Endothelial cell of umbilical vein (primary cell): ENCODE data around the gene ESRRB. TPM values are rescaled to one million over a fixed set of nuclear protein-coding genes. Genes with fewer than 3 reads are reported as not detected.

Experiments used
- BruUV-seq: library from RNA; stranded (reverse); fragments of 400-500 nt; replicated peaks from 2 replicates; lab custom pipeline; 2021; lab: Mats Ljungman, UMichigan
- CTCF ChIA-PET: fragments of 300-600, 350-600 bp; sonication (Branson Sonifier 250); formaldehyde crosslinking; loops from one replicate; lab custom pipeline; 2021; ENCODE audit warnings: antibody characterized with exemption, inconsistent platforms; lab: Charles Lee
- POLR2A ChIA-PET: fragments of 300-600, 350-600 bp; sonication (Branson Sonifier 250); formaldehyde crosslinking; loops from one replicate; lab custom pipeline; 2021; ENCODE audit warnings: antibody characterized with exemption, inconsistent platforms; lab: Charles Lee
- DNase-seq: peaks from one replicate; pipeline ENCODE4 v3.0.0-alpha.2; 2011; ENCODE audit warnings: low read depth, low spot score
- FAIRE-seq: peaks from 2 replicates; lab custom pipeline; 2011; peaks lifted over from hg19 to GRCh38; lab: Jason Lieb, UNC
- H2AFZ ChIP-seq: 2 replicates; pipeline ENCODE4 v1.6.0; 2012; ENCODE audit warnings: low read depth, low read length, control low read depth, inconsistent platforms
- H3K27ac ChIP-seq: 2 replicates; pipeline ENCODE4 v1.5.1; 2011; ENCODE audit warnings: low read depth, mild to moderate bottlenecking, control low read depth, low read length, moderate library complexity; ENCODE audit not compliant: insufficient read depth
- H3K27me3 ChIP-seq, 2 experiments: 2 replicates each; pipeline versions ENCODE4 v1.6.0 to v1.6.1; 2011; ENCODE audit warnings: low read length in 2 of 2, mixed read lengths in 1 of 2; ENCODE audit not compliant: control insufficient read depth in 2 of 2, insufficient read depth in 2 of 2
- H3K36me3 ChIP-seq, 2 experiments: 2 replicates in 1 of 2; 3 replicates in 1 of 2; pipeline ENCODE4 v1.5.1; 2011; ENCODE audit warnings: low read length in 2 of 2, mild to moderate bottlenecking in 1 of 2, moderate library complexity in 1 of 2; ENCODE audit not compliant: control insufficient read depth in 2 of 2, insufficient read depth in 2 of 2; ENCODE audit errors: extremely low read depth in 1 of 2
- H3K4me1 ChIP-seq: 3 replicates; pipeline ENCODE4 v1.5.1; 2011; ENCODE audit warnings: mild to moderate bottlenecking, low read length; ENCODE audit not compliant: control insufficient read depth, insufficient read depth; ENCODE audit errors: extremely low read depth
- H3K4me2 ChIP-seq: 2 replicates; pipeline ENCODE4 v1.6.1; 2011; ENCODE audit warnings: low read length, control low read depth, mixed read lengths; ENCODE audit not compliant: insufficient read depth
- H3K4me3 ChIP-seq, 3 experiments: fragments of 200-600 bp in 1 of 3; sonication (generic), shearing (Covaris generic) in 1 of 3; replicated peaks in 1 of 3; 2 replicates each; pipeline ENCODE4 v1.5.1; 2011 to 2016; ENCODE audit warnings: control low read depth in 3 of 3, low read length in 3 of 3, mild to moderate bottlenecking in 2 of 3, inconsistent platforms in 1 of 3, low read depth in 1 of 3, moderate library complexity in 1 of 3; ENCODE audit not compliant: insufficient read depth in 1 of 3
- H3K79me2 ChIP-seq: 2 replicates; pipeline ENCODE4 v1.6.0; 2012; ENCODE audit warnings: low read length, inconsistent platforms; ENCODE audit not compliant: control insufficient read depth, insufficient read depth
- H3K9ac ChIP-seq: replicated peaks from 2 replicates; pipeline ENCODE3; 2011; ENCODE audit warnings: low read length, control low read depth; ENCODE audit not compliant: insufficient read depth; ENCODE audit errors: extremely low read depth
- H3K9me1 ChIP-seq: replicated peaks from 3 replicates; pipeline ENCODE4 v1.6.0; 2011; ENCODE audit warnings: mild to moderate bottlenecking, low read length; ENCODE audit not compliant: control insufficient read depth, insufficient read depth; ENCODE audit errors: extremely low read depth
- H3K9me3 ChIP-seq: replicated peaks from 2 replicates; pipeline ENCODE4 v1.5.1; 2012; ENCODE audit warnings: low read length, inconsistent platforms; ENCODE audit not compliant: control insufficient read depth, insufficient read depth
- H4K20me1 ChIP-seq: replicated peaks from 2 replicates; pipeline ENCODE3; 2011; ENCODE audit warnings: mild to moderate bottlenecking, low read length; ENCODE audit not compliant: control insufficient read depth, insufficient read depth; ENCODE audit errors: extremely low read depth
- EZH2 ChIP-seq: IDR thresholded peaks from 2 replicates; pipeline ENCODE4 v1.6.1; 2012; ENCODE audit warnings: borderline replicate concordance, low read depth, mild to moderate bottlenecking, moderate library complexity, low read length, inconsistent platforms; ENCODE audit not compliant: severe bottlenecking
- FOS ChIP-seq: IDR thresholded peaks from 2 replicates; pipeline ENCODE4 v1.6.1; 2011; ENCODE audit warnings: mild to moderate bottlenecking, low read length, moderate library complexity, borderline replicate concordance; ENCODE audit not compliant: insufficient read depth
- GATA2 ChIP-seq: IDR thresholded peaks from 2 replicates; pipeline ENCODE4 v1.7.0; 2011; ENCODE audit warnings: low read depth, mild to moderate bottlenecking, moderate library complexity, mixed read lengths, low read length; ENCODE audit not compliant: insufficient read length, insufficient read depth
- POLR2A ChIP-seq: IDR thresholded peaks from 2 replicates; pipeline ENCODE4 v1.6.1; 2012; ENCODE audit warnings: low read depth, mild to moderate bottlenecking, control low read depth, low read length
- POLR2AphosphoS5 ChIP-seq: IDR thresholded peaks from 2 replicates; pipeline ENCODE4 v1.6.1; 2012; ENCODE audit warnings: low read depth, mild to moderate bottlenecking, control low read depth, low read length, moderate library complexity; ENCODE audit not compliant: insufficient read depth
- dilution Hi-C: fragments of 300-500 bp; cut with MboI; formaldehyde crosslinking; loops from one replicate; pipeline ENCODE4 v1.15.0; 2019; ENCODE audit warnings: low sequenced_read_pairs; ENCODE audit not compliant: extremely low pct_ligation_motif_present
- intact Hi-C: fragments of 100-400 bp; cut with micrococcal nuclease; formaldehyde crosslinking; loops from one replicate; pipeline ENCODE4 v1.10.0; 2022
- polyA plus RNA-seq, 4 experiments: library from polyadenylated mRNA; depleted of rRNA in 3 of 4; stranded (reverse) in 3 of 4; unstranded in 1 of 4; fragments of >200 nt; gene quantifications; 2 replicates each; pipeline versions ENCODE4 v1.2.1 to v1.2.3, GENCODE V29; 2011 to 2012; ENCODE audit warnings: missing spikeins in 1 of 4
- total RNA-seq: library from RNA; stranded (reverse); gene quantifications from 2 replicates; pipeline ENCODE4 v1.2.3, GENCODE V29; 2021
- TF ChIP-seq, protein P1 (sequence below), 2 donors: IDR thresholded peaks; 1 replicate in 1 of 2; 2 replicates in 1 of 2; pipeline ENCODE4 v1.5.1; 2011; ENCODE audit warnings: low read length in 2 of 2, mild to moderate bottlenecking in 2 of 2, moderate library complexity in 2 of 2, control low read depth in 1 of 2, inconsistent platforms in 1 of 2, low read depth in 1 of 2; ENCODE audit not compliant: insufficient read depth in 1 of 2; ENCODE audit errors: extremely low read depth in 1 of 2
- TF ChIP-seq, protein P2 (sequence below): IDR thresholded peaks from 2 replicates; pipeline ENCODE4 v1.6.1; 2011; ENCODE audit not compliant: insufficient read depth, insufficient read length

Gene ESRRB
- total and polyA plus RNA-seq, 2 donors (not counting 3 experiments of a cell fraction or from before 2014, with no cell fraction given) = not detected

DNA sequence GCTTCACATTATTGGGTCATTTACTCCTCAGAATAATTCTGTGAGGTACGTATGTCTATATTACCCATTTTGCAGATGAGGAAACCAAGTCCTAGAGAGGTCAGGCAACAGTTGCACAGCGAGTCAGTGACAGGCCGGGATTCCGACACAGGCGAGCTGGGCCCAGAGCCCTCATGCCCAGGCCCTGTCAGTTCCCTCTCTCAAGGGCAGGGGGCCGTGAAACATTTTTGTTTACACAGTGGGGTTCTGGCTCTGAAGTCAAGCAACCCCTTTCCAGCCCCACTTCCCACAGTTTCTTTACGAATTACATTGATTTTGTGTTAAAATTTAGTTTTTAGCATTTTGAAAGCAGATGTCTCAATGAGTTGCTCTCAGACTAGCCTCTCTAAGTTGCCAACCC, 46.7 kb downstream of the ESRRB start:
- Histone ChIP-seq H3K4me2 (no peak overlapping the region), H3K9me1 (no peaks in the 10 kb centered on the region), H3K9ac (no peak overlapping the region), H2AFZ (no peak overlapping the region), H3K79me2 (no peaks in the 10 kb centered on the region), H3K27ac (no peak overlapping the region), H3K4me3 (no peak overlapping the region), H3K36me3 (no peaks in the 10 kb centered on the region), H3K9me3 (no peaks in the 10 kb centered on the region), H4K20me1 (no peaks in the 10 kb centered on the region), H3K27me3 (no peaks in the 10 kb centered on the region), H3K4me1 (no peaks in the 10 kb centered on the region)
- BruUV-seq = no TSS peak
- POLR2A ChIA-PET = no interaction called here
- intact Hi-C loops (no loop called here), dilution Hi-C loops (no loop called here)
- CTCF ChIA-PET = no interaction called here
- TF ChIP-seq, protein P1, sequence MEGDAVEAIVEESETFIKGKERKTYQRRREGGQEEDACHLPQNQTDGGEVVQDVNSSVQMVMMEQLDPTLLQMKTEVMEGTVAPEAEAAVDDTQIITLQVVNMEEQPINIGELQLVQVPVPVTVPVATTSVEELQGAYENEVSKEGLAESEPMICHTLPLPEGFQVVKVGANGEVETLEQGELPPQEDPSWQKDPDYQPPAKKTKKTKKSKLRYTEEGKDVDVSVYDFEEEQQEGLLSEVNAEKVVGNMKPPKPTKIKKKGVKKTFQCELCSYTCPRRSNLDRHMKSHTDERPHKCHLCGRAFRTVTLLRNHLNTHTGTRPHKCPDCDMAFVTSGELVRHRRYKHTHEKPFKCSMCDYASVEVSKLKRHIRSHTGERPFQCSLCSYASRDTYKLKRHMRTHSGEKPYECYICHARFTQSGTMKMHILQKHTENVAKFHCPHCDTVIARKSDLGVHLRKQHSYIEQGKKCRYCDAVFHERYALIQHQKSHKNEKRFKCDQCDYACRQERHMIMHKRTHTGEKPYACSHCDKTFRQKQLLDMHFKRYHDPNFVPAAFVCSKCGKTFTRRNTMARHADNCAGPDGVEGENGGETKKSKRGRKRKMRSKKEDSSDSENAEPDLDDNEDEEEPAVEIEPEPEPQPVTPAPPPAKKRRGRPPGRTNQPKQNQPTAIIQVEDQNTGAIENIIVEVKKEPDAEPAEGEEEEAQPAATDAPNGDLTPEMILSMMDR (IDR thresholded peaks at IDR 0.05; ENCODE audit: extremely low read depth in 1 of 2, insufficient read depth in 1 of 2, low read depth in 1 of 2, low read length in 2 of 2) = no peak
- TF ChIP-seq POLR2A = no peak
- TF ChIP-seq, protein P2, sequence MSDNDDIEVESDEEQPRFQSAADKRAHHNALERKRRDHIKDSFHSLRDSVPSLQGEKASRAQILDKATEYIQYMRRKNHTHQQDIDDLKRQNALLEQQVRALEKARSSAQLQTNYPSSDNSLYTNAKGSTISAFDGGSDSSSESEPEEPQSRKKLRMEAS = no peak
- no peak for TF ChIP-seq EZH2
- TF ChIP-seq GATA2 = no peak
- TF ChIP-seq FOS = no peak
- TF ChIP-seq POLR2AphosphoS5 = no peak
- FAIRE-seq = no peak
- no peak for DNase-seq
